GM12878 (cell line): ENCODE measurements around the gene LLCFC1. TPM values are rescaled to one million over a fixed set of nuclear protein-coding genes. Genes with fewer than 3 reads are reported as not detected.

Experiments used
- ATAC-seq: fragments of 200-7000 bp; cut with Tn5 transposase; 3 replicates; pipeline ENCODE4 v1.9.1; 2020; ENCODE audit warnings: mild to moderate bottlenecking, moderate library complexity
- BruUV-seq: library from RNA; stranded (reverse); fragments of 400-500 nt; replicated peaks from 2 replicates; lab custom pipeline; 2021; lab: Mats Ljungman, UMichigan
- CTCF ChIA-PET: fragments of 300-600 bp; sonication (Branson Sonifier 250); formaldehyde crosslinking; extraction: SDS; loops from one replicate; lab custom pipeline; 2021; ENCODE audit warnings: inconsistent platforms; lab: Yijun Ruan, JAX
- POLR2A ChIA-PET: fragments of 350-600 bp; formaldehyde crosslinking; extraction: SDS; loops from one replicate; lab custom pipeline; 2021; ENCODE audit warnings: inconsistent platforms; lab: Charles Lee
- RAD21 ChIA-PET: fragments of 300-600 bp; sonication (Branson Sonifier 250); formaldehyde crosslinking; loops from one replicate; lab custom pipeline; 2023; ENCODE audit warnings: antibody characterized with exemption; ENCODE audit not compliant: unreplicated experiment; lab: Charles Lee
- SMC1A ChIA-PET: fragments of 300-600 bp; sonication (Branson Sonifier 250); formaldehyde crosslinking; loops from one replicate; lab custom pipeline; 2023; ENCODE audit not compliant: unreplicated experiment, uncharacterized antibody; lab: Charles Lee
- DNase-seq: peaks from one replicate; pipeline ENCODE4 v3.0.0-alpha.2; 2011; ENCODE audit warnings: low read depth, low spot score
- FAIRE-seq: peaks from 3 replicates; lab custom pipeline; 2011; peaks lifted over from hg19 to GRCh38; lab: Jason Lieb, UNC
- H2AFZ ChIP-seq: 2 replicates; pipeline ENCODE4 v1.6.0; 2011; ENCODE audit warnings: low read depth, low read length, control low read depth; ENCODE audit not compliant: control insufficient read depth
- H3K27ac ChIP-seq: 2 replicates; pipeline ENCODE4 v1.5.1; 2011; ENCODE audit warnings: control low read depth; ENCODE audit not compliant: control insufficient read depth, insufficient read depth
- H3K27me3 ChIP-seq, 2 experiments: replicated peaks in 1 of 2; 2 replicates each; pipeline versions ENCODE4 v1.6.0 to v1.6.1; 2011; ENCODE audit warnings: low read length in 1 of 2; ENCODE audit not compliant: control insufficient read depth in 2 of 2, insufficient read depth in 2 of 2
- H3K36me3 ChIP-seq, 2 experiments: 2 replicates each; pipeline ENCODE4 v1.5.1; 2011; ENCODE audit warnings: low read length in 1 of 2; ENCODE audit not compliant: control insufficient read depth in 2 of 2, insufficient read depth in 2 of 2
- H3K4me1 ChIP-seq: 2 replicates; pipeline ENCODE4 v1.6.1; 2011; ENCODE audit warnings: mild to moderate bottlenecking, low read length, moderate library complexity, mixed read lengths; ENCODE audit not compliant: control insufficient read depth, insufficient read depth
- H3K4me2 ChIP-seq: 2 replicates; pipeline ENCODE4 v1.6.0; 2011; ENCODE audit warnings: control low read depth; ENCODE audit not compliant: control insufficient read depth, insufficient read depth
- H3K4me3 ChIP-seq: fragments of 200-600 bp; sonication (generic); 2 replicates; pipeline ENCODE4 v1.5.1; 2016
- H3K79me2 ChIP-seq: 2 replicates; pipeline ENCODE4 v1.6.0; 2011; ENCODE audit warnings: low read length; ENCODE audit not compliant: control insufficient read depth, insufficient read depth
- H3K9ac ChIP-seq: 2 replicates; pipeline ENCODE4 v1.8.0; 2011; ENCODE audit warnings: low read length, control low read depth, mixed read lengths; ENCODE audit not compliant: control insufficient read depth, insufficient read depth
- H3K9me3 ChIP-seq: replicated peaks from 3 replicates; pipeline ENCODE4 v1.5.1; 2011; ENCODE audit warnings: mild to moderate bottlenecking, low read length; ENCODE audit not compliant: control insufficient read depth, insufficient read depth
- H4K20me1 ChIP-seq: 2 replicates; pipeline ENCODE4 v1.6.0; 2011; ENCODE audit not compliant: control insufficient read depth, insufficient read depth
- BHLHE40 ChIP-seq, 2 experiments: fragments of 450-650 bp in 1 of 2; IDR thresholded peaks; 2 replicates each; pipeline ENCODE4 v1.6.1; 2011 to 2017; ENCODE audit warnings: low read depth in 2 of 2, borderline replicate concordance in 1 of 2, improper control_type of control experiment in 1 of 2, low read length in 1 of 2, mild to moderate bottlenecking in 1 of 2
- FOS ChIP-seq: IDR thresholded peaks from 3 replicates; pipeline ENCODE4 v1.6.1; 2011; ENCODE audit warnings: borderline replicate concordance; ENCODE audit not compliant: insufficient read length; ENCODE audit errors: extremely low read depth
- HDAC2 ChIP-seq: fragments of 200-600 bp; sonication (generic); IDR thresholded peaks from 2 replicates; pipeline ENCODE4 v1.6.1; 2017
- IRF4 ChIP-seq: IDR thresholded peaks from 2 replicates; pipeline ENCODE4 v1.6.1; 2011; ENCODE audit warnings: low read depth, low read length
- JUND ChIP-seq: IDR thresholded peaks from 2 replicates; pipeline ENCODE4 v1.6.1; 2012; ENCODE audit warnings: low read depth, mild to moderate bottlenecking, low read length, improper control_type of control experiment, moderate library complexity
- KLF5 ChIP-seq: fragments of 450-650 bp; IDR thresholded peaks from 2 replicates; pipeline ENCODE4 v1.6.1; 2014; ENCODE audit warnings: mild to moderate bottlenecking; ENCODE audit not compliant: partially characterized antibody
- MAX ChIP-seq: IDR thresholded peaks from 2 replicates; pipeline ENCODE4 v1.6.1; 2012; ENCODE audit warnings: low read depth, low read length, improper control_type of control experiment
- MEF2A ChIP-seq: IDR thresholded peaks from 2 replicates; pipeline ENCODE4 v1.6.1; 2011; ENCODE audit warnings: low read depth, mild to moderate bottlenecking, low read length, moderate library complexity; ENCODE audit not compliant: insufficient read depth
- NFYB ChIP-seq: IDR thresholded peaks from 2 replicates; pipeline ENCODE4 v1.6.1; 2011; ENCODE audit warnings: low read depth, mild to moderate bottlenecking, low read length, improper control_type of control experiment, moderate library complexity; ENCODE audit not compliant: insufficient read depth
- PML ChIP-seq: IDR thresholded peaks from 2 replicates; pipeline ENCODE4 v1.6.1; 2012; ENCODE audit warnings: low read length, inconsistent platforms
- RB1 ChIP-seq: fragments of 450-650 bp; formaldehyde crosslinking; IDR thresholded peaks from 2 replicates; pipeline ENCODE4 v1.6.1; 2017; ENCODE audit warnings: mild to moderate bottlenecking, borderline replicate concordance
- SREBF1 ChIP-seq: IDR thresholded peaks from 2 replicates; pipeline ENCODE4 v1.6.1; 2012; ENCODE audit warnings: mild to moderate bottlenecking, low read length
- TBL1XR1 ChIP-seq: IDR thresholded peaks from 2 replicates; pipeline ENCODE4 v1.6.1; 2012; ENCODE audit warnings: low read depth, low read length, improper control_type of control experiment
- TCF3 ChIP-seq: IDR thresholded peaks from 2 replicates; pipeline ENCODE4 v1.6.1; 2012; ENCODE audit warnings: low read depth, mild to moderate bottlenecking, low read length, borderline replicate concordance; ENCODE audit not compliant: insufficient read depth
- ZBTB40 ChIP-seq: fragments of 450-650 bp; IDR thresholded peaks from 2 replicates; pipeline ENCODE4 v1.6.1; 2016; ENCODE audit warnings: mild to moderate bottlenecking, moderate library complexity, borderline replicate concordance
- WGBS: methylation state at CpG from one replicate; pipeline ENCODE4 v1.1.6; 2016; ENCODE audit warnings: low lambda C conversion rate; ENCODE audit not compliant: insufficient replicate concordance, insufficient coverage; ENCODE audit errors: missing lambda C conversion rate; 5-methylcytosine and 5-hydroxymethylcytosine counted together
- in situ Hi-C: fragments of 300-500 bp; cut with MboI; formaldehyde crosslinking; loops from 9 replicates; pipeline ENCODE4 v1.14.3; 2018; ENCODE audit warnings: mixed read lengths
- intact Hi-C: fragments of 100-400 bp; cut with micrococcal nuclease; formaldehyde crosslinking; loops from one replicate; pipeline ENCODE4 v1.14.2; 2022; ENCODE audit not compliant: unreplicated experiment
- polyA plus RNA-seq, 11 experiments: library from polyadenylated mRNA; depleted of rRNA in 4 of 11; unstranded in 6 of 11; stranded (reverse) in 5 of 11; fragments of >200 nt; fragmentation: Nextera tagmentation in 4 of 11; fragmentation: Illumina TruSeq in 1 of 11; extraction: Ambion mirVana in 4 of 11; extraction: Trizol in 1 of 11; gene quantifications; 1 replicate in 1 of 11; 2 replicates in 10 of 11; pipeline versions ENCODE4 v1.2.1 to v1.2.3, GENCODE V29; 2011 to 2016; ENCODE audit warnings: inconsistent platforms in 2 of 11, missing spikeins in 2 of 11, low read depth in 1 of 11
- total RNA-seq, 4 experiments: library from RNA; depleted of rRNA in 3 of 4; stranded (reverse); fragments of >200 nt in 3 of 4; fragmentation: Illumina TruSeq in 1 of 4; extraction: Trizol in 1 of 4; gene quantifications; 2 replicates each; pipeline versions ENCODE4 v1.2.1 to v1.2.3, GENCODE V29; 2013 to 2021

LLCFC1 gene
- total and polyA plus RNA-seq, 10 of the 15 experiments (the other 5 are each of a cell fraction or from before 2014, with no cell fraction given): not detected

- TF ChIP-seq FOS (no peak), TBL1XR1 (no peak), ZBTB40 (no peak), BHLHE40 (IDR thresholded peaks at IDR 0.05; ENCODE audit: borderline replicate concordance in 1 of 2, low read depth in 2 of 2, low read length in 1 of 2) (no peak), SREBF1 (no peak), HDAC2 (no peak), PML (no peak), IRF4 (no peak), NFYB (no peak), JUND (no peak), MEF2A (no peak), KLF5 (no peak), TCF3 (no peak), MAX (no peak), RB1 (no peak)
- Histone ChIP-seq H3K36me3 (no peaks in the 10 kb centered on the region), H3K27me3 (peaks cover 0 to 3% of the 10 kb centered on the region in 2 experiments; a peak in 2 of 4 replicates), H3K27ac (no peak overlapping the region), H3K79me2 (no peaks in the 10 kb centered on the region), H3K9me3 (no peaks in the 10 kb centered on the region), H3K4me1 (no peaks in the 10 kb centered on the region), H2AFZ (no peak overlapping the region), H3K9ac (no peak overlapping the region), H4K20me1 (no peaks in the 10 kb centered on the region), H3K4me2 (no peak overlapping the region), H3K4me3 (no peak overlapping the region)
- in situ Hi-C loops: no loop called here
- no peak for ATAC-seq
- 7% methylated on average over 2 of the region's 2 CpGs for WGBS
- RAD21 ChIA-PET: no interaction called here
- POLR2A ChIA-PET: no interaction called here
- no peak for FAIRE-seq
- SMC1A ChIA-PET: no interaction called here
- CTCF ChIA-PET: interaction anchor here (1.4 to 2.8 kb wide), 2 partner anchors 84 to 287 kb away, joined by 3 to 7 read pairs; no protein-coding TSS in a partner anchor
- intact Hi-C loops: no loop called here
- DNase-seq: no peak
- no TSS peak for BruUV-seq
Observed at GRCh38 chr7:142918901-142919300, 20.4 kb upstream of the LLCFC1 start.
